GM12878 (cell line): ENCODE measurements around the gene ATP5ME. TPM values are rescaled to one million over a fixed set of nuclear protein-coding genes. Genes with fewer than 3 reads are reported as not detected.

Experiments
- ATAC-seq: fragments of 200-7000 bp; cut with Tn5 transposase; 3 replicates; pipeline ENCODE4 v1.9.1; 2020; ENCODE audit warnings: mild to moderate bottlenecking, moderate library complexity
- BruUV-seq: library from RNA; stranded (reverse); fragments of 400-500 nt; replicated peaks from 2 replicates; lab custom pipeline; 2021; lab: Mats Ljungman, UMichigan
- CTCF ChIA-PET: fragments of 300-600 bp; sonication (Branson Sonifier 250); formaldehyde crosslinking; extraction: SDS; loops from one replicate; lab custom pipeline; 2021; ENCODE audit warnings: inconsistent platforms; lab: Yijun Ruan, JAX
- POLR2A ChIA-PET: fragments of 350-600 bp; formaldehyde crosslinking; extraction: SDS; loops from one replicate; lab custom pipeline; 2021; ENCODE audit warnings: inconsistent platforms; lab: Charles Lee
- RAD21 ChIA-PET: fragments of 300-600 bp; sonication (Branson Sonifier 250); formaldehyde crosslinking; loops from one replicate; lab custom pipeline; 2023; ENCODE audit warnings: antibody characterized with exemption; ENCODE audit not compliant: unreplicated experiment; lab: Charles Lee
- SMC1A ChIA-PET: fragments of 300-600 bp; sonication (Branson Sonifier 250); formaldehyde crosslinking; loops from one replicate; lab custom pipeline; 2023; ENCODE audit not compliant: unreplicated experiment, uncharacterized antibody; lab: Charles Lee
- DNase-seq: peaks from one replicate; pipeline ENCODE4 v3.0.0-alpha.2; 2011; ENCODE audit warnings: low read depth, low spot score
- FAIRE-seq: peaks from 3 replicates; lab custom pipeline; 2011; peaks lifted over from hg19 to GRCh38; lab: Jason Lieb, UNC
- H2AFZ ChIP-seq: 2 replicates; pipeline ENCODE4 v1.6.0; 2011; ENCODE audit warnings: low read depth, low read length, control low read depth; ENCODE audit not compliant: control insufficient read depth
- H3K27ac ChIP-seq: 2 replicates; pipeline ENCODE4 v1.5.1; 2011; ENCODE audit warnings: control low read depth; ENCODE audit not compliant: control insufficient read depth, insufficient read depth
- H3K27me3 ChIP-seq, 2 experiments: replicated peaks in 1 of 2; 2 replicates each; pipeline versions ENCODE4 v1.6.0 to v1.6.1; 2011; ENCODE audit warnings: low read length in 1 of 2; ENCODE audit not compliant: control insufficient read depth in 2 of 2, insufficient read depth in 2 of 2
- H3K36me3 ChIP-seq, 2 experiments: 2 replicates each; pipeline ENCODE4 v1.5.1; 2011; ENCODE audit warnings: low read length in 1 of 2; ENCODE audit not compliant: control insufficient read depth in 2 of 2, insufficient read depth in 2 of 2
- H3K4me1 ChIP-seq: 2 replicates; pipeline ENCODE4 v1.6.1; 2011; ENCODE audit warnings: mild to moderate bottlenecking, low read length, moderate library complexity, mixed read lengths; ENCODE audit not compliant: control insufficient read depth, insufficient read depth
- H3K4me2 ChIP-seq: 2 replicates; pipeline ENCODE4 v1.6.0; 2011; ENCODE audit warnings: control low read depth; ENCODE audit not compliant: control insufficient read depth, insufficient read depth
- H3K4me3 ChIP-seq: fragments of 200-600 bp; sonication (generic); 2 replicates; pipeline ENCODE4 v1.5.1; 2016
- H3K79me2 ChIP-seq: 2 replicates; pipeline ENCODE4 v1.6.0; 2011; ENCODE audit warnings: low read length; ENCODE audit not compliant: control insufficient read depth, insufficient read depth
- H3K9ac ChIP-seq: 2 replicates; pipeline ENCODE4 v1.8.0; 2011; ENCODE audit warnings: low read length, control low read depth, mixed read lengths; ENCODE audit not compliant: control insufficient read depth, insufficient read depth
- H3K9me3 ChIP-seq: replicated peaks from 3 replicates; pipeline ENCODE4 v1.5.1; 2011; ENCODE audit warnings: mild to moderate bottlenecking, low read length; ENCODE audit not compliant: control insufficient read depth, insufficient read depth
- H4K20me1 ChIP-seq: 2 replicates; pipeline ENCODE4 v1.6.0; 2011; ENCODE audit not compliant: control insufficient read depth, insufficient read depth
- E2F8 ChIP-seq: fragments of 450-650 bp; IDR thresholded peaks from 2 replicates; pipeline ENCODE4 v1.6.1; 2018; ENCODE audit warnings: mild to moderate bottlenecking, low read depth, moderate library complexity; ENCODE audit not compliant: partially characterized antibody
- HDGF ChIP-seq: fragments of 450-650 bp; IDR thresholded peaks from 2 replicates; pipeline ENCODE4 v1.6.1; 2016; ENCODE audit warnings: antibody characterized with exemption
- RELA ChIP-seq: fragments of 450-650 bp; IDR thresholded peaks from 2 replicates; pipeline ENCODE4 v1.8.0; 2014; ENCODE audit warnings: borderline replicate concordance; ENCODE audit not compliant: partially characterized antibody
- ZSCAN29 ChIP-seq: fragments of 450-650 bp; IDR thresholded peaks from 2 replicates; pipeline ENCODE4 v1.6.1; 2017; ENCODE audit warnings: mild to moderate bottlenecking, moderate library complexity
- WGBS: methylation state at CpG from one replicate; pipeline ENCODE4 v1.1.6; 2016; ENCODE audit warnings: low lambda C conversion rate; ENCODE audit not compliant: insufficient replicate concordance, insufficient coverage; ENCODE audit errors: missing lambda C conversion rate; 5-methylcytosine and 5-hydroxymethylcytosine counted together
- in situ Hi-C: fragments of 300-500 bp; cut with MboI; formaldehyde crosslinking; loops from 9 replicates; pipeline ENCODE4 v1.14.3; 2018; ENCODE audit warnings: mixed read lengths
- intact Hi-C: fragments of 100-400 bp; cut with micrococcal nuclease; formaldehyde crosslinking; loops from one replicate; pipeline ENCODE4 v1.14.2; 2022; ENCODE audit not compliant: unreplicated experiment
- polyA plus RNA-seq, 11 experiments: library from polyadenylated mRNA; depleted of rRNA in 4 of 11; unstranded in 6 of 11; stranded (reverse) in 5 of 11; fragments of >200 nt; fragmentation: Nextera tagmentation in 4 of 11; fragmentation: Illumina TruSeq in 1 of 11; extraction: Ambion mirVana in 4 of 11; extraction: Trizol in 1 of 11; gene quantifications; 1 replicate in 1 of 11; 2 replicates in 10 of 11; pipeline versions ENCODE4 v1.2.1 to v1.2.3, GENCODE V29; 2011 to 2016; ENCODE audit warnings: inconsistent platforms in 2 of 11, missing spikeins in 2 of 11, low read depth in 1 of 11
- total RNA-seq, 4 experiments: library from RNA; depleted of rRNA in 3 of 4; stranded (reverse); fragments of >200 nt in 3 of 4; fragmentation: Illumina TruSeq in 1 of 4; extraction: Trizol in 1 of 4; gene quantifications; 2 replicates each; pipeline versions ENCODE4 v1.2.1 to v1.2.3, GENCODE V29; 2013 to 2021

The ATP5ME gene
- total and polyA plus RNA-seq, 10 of the 15 experiments (the other 5 are each of a cell fraction or from before 2014, with no cell fraction given), result 279 to 2,374 (median 509) TPM

GRCh38 chr4:648579-649292 lies 25.3 kb downstream of the ATP5ME start:
- no peak overlapping the region for H2AFZ ChIP-seq
- no peaks in the 10 kb centered on the region for H3K36me3 ChIP-seq
- FAIRE-seq (no peak), DNase-seq (no peak), ATAC-seq (no peak)
- no TSS peak for BruUV-seq
- H3K27me3 ChIP-seq, result no peaks in the 10 kb centered on the region
- no peaks in the 10 kb centered on the region for H3K4me1 ChIP-seq
- ChIA-PET SMC1A (no interaction called here), RAD21 (no interaction called here), CTCF (no interaction called here), POLR2A (no interaction called here)
- no peaks in the 10 kb centered on the region for H4K20me1 ChIP-seq
- no peaks in the 10 kb centered on the region; the same call in 2 of the 3 replicates for H3K9me3 ChIP-seq
- no peak overlapping the region for H3K4me3 ChIP-seq
- 69% methylated on average over 28 of the region's 28 CpGs for WGBS
- H3K9ac ChIP-seq, result no peak overlapping the region
- no peak overlapping the region for H3K27ac ChIP-seq
- in situ Hi-C loops, result no loop called here
- no peaks in the 10 kb centered on the region for H3K79me2 ChIP-seq
- intact Hi-C loops, result no loop called here
- no peak overlapping the region for H3K4me2 ChIP-seq
- TF ChIP-seq ZSCAN29, result no peak
- no peak for TF ChIP-seq RELA
- no peak for TF ChIP-seq E2F8
- TF ChIP-seq HDGF, result no peak
